Vagina (tissue), 2 donors: ENCODE results near the gene FAM151A. TPM values are rescaled to one million over a fixed set of nuclear protein-coding genes. Genes with fewer than 3 reads are reported as not detected.

ENCODE experiments used
- DNase-seq, 2 donors: peaks; one replicate each; pipeline ENCODE4 v3.0.0-alpha.2; 2017; ENCODE audit errors: extremely low spot score in 2 of 2
- H3K27ac ChIP-seq: fragments of 200-600 bp; sonication (generic); one replicate; pipeline ENCODE4 v1.5.1; 2019
- H3K27me3 ChIP-seq: fragments of 200-600 bp; sonication (generic); one replicate; pipeline ENCODE4 v1.5.1; 2019
- H3K36me3 ChIP-seq, 2 donors: fragments of 200-600 bp; sonication (generic); one replicate each; pipeline ENCODE4 v1.5.1; 2017 to 2019
- H3K4me1 ChIP-seq: fragments of 200-600 bp; sonication (generic); one replicate; pipeline ENCODE4 v1.5.1; 2019
- H3K4me3 ChIP-seq, 2 donors: fragments of 200-600 bp; sonication (generic); 1 replicate in 1 of 2; 2 replicates in 1 of 2; pipeline ENCODE4 v1.5.1; 2016 to 2019
- H3K9me3 ChIP-seq: fragments of 200-600 bp; sonication (generic); one replicate; pipeline ENCODE4 v1.5.1; 2019
- CTCF ChIP-seq, 3 experiments: fragments of 450-650 bp in 2 of 3; fragments of 200-600 bp in 1 of 3; sonication (generic) in 1 of 3; IDR thresholded peaks; one replicate each; pipeline ENCODE4 v1.5.1; 2017 to 2019; ENCODE audit warnings: antibody characterized with exemption in 3 of 3, mild to moderate bottlenecking in 2 of 3, moderate library complexity in 2 of 3
- POLR2A ChIP-seq, 2 donors: fragments of 450-650 bp; IDR thresholded peaks; one replicate each; pipeline ENCODE4 v1.6.1; 2017; ENCODE audit warnings: antibody characterized with exemption in 2 of 2, mild to moderate bottlenecking in 2 of 2, moderate library complexity in 2 of 2
- POLR2AphosphoS5 ChIP-seq, 2 donors: sonication (generic); formaldehyde crosslinking; IDR thresholded peaks; one replicate each; pipeline ENCODE4 v1.9.0; 2017; ENCODE audit warnings: antibody characterized with exemption in 2 of 2, mild to moderate bottlenecking in 2 of 2, low read depth in 1 of 2; ENCODE audit not compliant: insufficient read depth in 1 of 2
- intact Hi-C: fragments of 100-400 bp; cut with DNase I; formaldehyde crosslinking; loops from one replicate; pipeline ENCODE4 v1.15.1; 2023
- total RNA-seq: library from RNA; depleted of rRNA; stranded (reverse); fragments of >200 nt; gene quantifications from one replicate; pipeline ENCODE4 v1.2.3, GENCODE V29; 2016

The FAM151A gene
- total RNA-seq, 1 donor from 2014 or later = not detected

GRCh38 chr1:54565113-54565501, 58.2 kb downstream of the FAM151A start:
- DNase-seq = no peak
- Histone ChIP-seq H3K4me3 (no peak overlapping the region), H3K27me3 (no peaks in the 10 kb centered on the region), H3K9me3 (no peaks in the 10 kb centered on the region), H3K27ac (no peak overlapping the region), H3K4me1 (peaks cover 11% of the 10 kb centered on the region), H3K36me3 (no peaks in the 10 kb centered on the region)
- TF ChIP-seq POLR2A (IDR thresholded peaks at IDR 0.05) (no peak), POLR2AphosphoS5 (IDR thresholded peaks at IDR 0.05; ENCODE audit: insufficient read depth in 1 of 2, low read depth in 1 of 2) (no peak), CTCF (IDR thresholded peaks at IDR 0.05) (no peak)
- intact Hi-C loops = no loop called here

- intact Hi-C loops = no loop called here
- H3K36me3 ChIP-seq = no peaks in the 10 kb centered on the region
- no peak for DNase-seq
- no peaks in the 10 kb centered on the region for H3K27me3 ChIP-seq
- no peak overlapping the region for H3K27ac ChIP-seq
- H3K9me3 ChIP-seq = no peaks in the 10 kb centered on the region
- no peak overlapping the region for H3K4me3 ChIP-seq
- TF ChIP-seq POLR2A (IDR thresholded peaks at IDR 0.05) (no peak), CTCF (IDR thresholded peaks at IDR 0.05) (no peak), POLR2AphosphoS5 (IDR thresholded peaks at IDR 0.05; ENCODE audit: insufficient read depth in 1 of 2, low read depth in 1 of 2) (no peak)
- H3K4me1 ChIP-seq = peaks cover 12% of the 10 kb centered on the region
Observed at GRCh38 chr1:54564312-54565112, 58.8 kb downstream of the FAM151A start.

- H3K9me3 ChIP-seq = no peaks in the 10 kb centered on the region
- TF ChIP-seq POLR2A (IDR thresholded peaks at IDR 0.05) = no peak
- no peak for TF ChIP-seq CTCF (IDR thresholded peaks at IDR 0.05)
- TF ChIP-seq POLR2AphosphoS5 (IDR thresholded peaks at IDR 0.05; ENCODE audit: insufficient read depth in 1 of 2, low read depth in 1 of 2) = no peak
- no peaks in the 10 kb centered on the region for H3K27me3 ChIP-seq
- no peaks in the 10 kb centered on the region for H3K36me3 ChIP-seq
- peak; percentile 25 to 72 for DNase-seq
- H3K27ac ChIP-seq = no peak overlapping the region
- H3K4me3 ChIP-seq = no peak overlapping the region
- H3K4me1 ChIP-seq = peaks cover 6% of the 10 kb centered on the region
- intact Hi-C loops = no loop called here
Observed at GRCh38 chr1:54559771-54560231, 63.5 kb downstream of the FAM151A start.

Other genes with a start within 250 kb of the FAM151A start
- gene SSBP3, start 217.1 kb downstream of the FAM151A start, total RNA-seq = 70.7 TPM
- gene ACOT11, start 75.3 kb downstream of the FAM151A start, total RNA-seq = 26.0 TPM
- 7.4 TPM for gene MROH7, start 18.3 kb upstream of the FAM151A start, total RNA-seq
- gene TTC4, start 92.3 kb upstream of the FAM151A start, total RNA-seq = 12.8 TPM
- 5.2 TPM for gene PARS2, start 141.0 kb upstream of the FAM151A start, total RNA-seq
- 43.5 TPM for gene TTC22, start 177.8 kb upstream of the FAM151A start, total RNA-seq